Trophoblast cell (in vitro differentiated cells and primary cell): ENCODE data around the gene TRIM50.

Experiments used
- DNase-seq, 2 donors: peaks; one replicate each; pipeline ENCODE4 v3.0.0-alpha.2; 2016
- H2AFZ ChIP-seq: 2 replicates; pipeline ENCODE4 v1.6.1; 2013; ENCODE audit warnings: low read length, moderate library complexity, mild to moderate bottlenecking; ENCODE audit not compliant: insufficient read depth, poor library complexity
- H2AK5ac ChIP-seq: 2 replicates; pipeline ENCODE4 v1.6.1; 2013; ENCODE audit warnings: mild to moderate bottlenecking, low read length
- H2BK120ac ChIP-seq: 2 replicates; pipeline ENCODE4 v1.6.1; 2013; ENCODE audit warnings: low read length, mild to moderate bottlenecking, moderate library complexity; ENCODE audit not compliant: insufficient read depth, poor library complexity
- H2BK12ac ChIP-seq: 2 replicates; pipeline ENCODE4 v1.6.1; 2013; ENCODE audit warnings: mild to moderate bottlenecking, low read length, moderate library complexity
- H2BK5ac ChIP-seq: 2 replicates; pipeline ENCODE4 v1.6.1; 2013; ENCODE audit warnings: low read length, low read depth, moderate library complexity, mild to moderate bottlenecking; ENCODE audit not compliant: poor library complexity
- H3K14ac ChIP-seq: 2 replicates; pipeline ENCODE4 v1.6.1; 2013; ENCODE audit warnings: mild to moderate bottlenecking, low read length
- H3K18ac ChIP-seq: 2 replicates; pipeline ENCODE4 v1.6.1; 2013; ENCODE audit warnings: mild to moderate bottlenecking, low read length
- H3K23ac ChIP-seq: 2 replicates; pipeline ENCODE4 v1.6.1; 2013; ENCODE audit warnings: low read length
- H3K27ac ChIP-seq: 2 replicates; pipeline ENCODE4 v1.5.1; 2013; ENCODE audit warnings: low read depth, mild to moderate bottlenecking, inconsistent platforms, low read length, moderate library complexity
- H3K27me3 ChIP-seq: 2 replicates; pipeline ENCODE4 v1.6.1; 2013; ENCODE audit warnings: inconsistent platforms, mild to moderate bottlenecking, low read length, moderate library complexity; ENCODE audit not compliant: insufficient read depth
- H3K36me3 ChIP-seq, 2 experiments: 1 replicate in 1 of 2; 2 replicates in 1 of 2; pipeline ENCODE4 v1.6.1; 2013; ENCODE audit warnings: low read length in 2 of 2, mild to moderate bottlenecking in 2 of 2, moderate library complexity in 1 of 2; ENCODE audit not compliant: insufficient read depth in 2 of 2, control insufficient read depth in 1 of 2
- H3K4ac ChIP-seq: 2 replicates; pipeline ENCODE4 v1.6.1; 2013; ENCODE audit warnings: low read depth, mild to moderate bottlenecking, low read length, moderate library complexity
- H3K4me1 ChIP-seq, 2 experiments: 1 replicate in 1 of 2; 2 replicates in 1 of 2; pipeline ENCODE4 v1.6.1; 2013; ENCODE audit warnings: low read length in 2 of 2, mild to moderate bottlenecking in 2 of 2, moderate library complexity in 1 of 2; ENCODE audit not compliant: insufficient read depth in 2 of 2, control insufficient read depth in 1 of 2
- H3K4me2 ChIP-seq: 2 replicates; pipeline ENCODE4 v1.6.1; 2013; ENCODE audit warnings: inconsistent platforms, mild to moderate bottlenecking, low read length, moderate library complexity
- H3K4me3 ChIP-seq: 2 replicates; pipeline ENCODE4 v1.5.1; 2013; ENCODE audit warnings: mild to moderate bottlenecking, low read depth, low read length, inconsistent platforms
- H3K79me1 ChIP-seq: one replicate; pipeline ENCODE4 v1.6.1; 2013; ENCODE audit warnings: low read length
- H3K79me2 ChIP-seq: 2 replicates; pipeline ENCODE4 v1.6.1; 2013; ENCODE audit warnings: low read length, mild to moderate bottlenecking; ENCODE audit not compliant: control insufficient read depth, insufficient read depth, poor library complexity
- H3K9ac ChIP-seq: 2 replicates; pipeline ENCODE4 v1.6.1; 2013; ENCODE audit warnings: mild to moderate bottlenecking, low read length
- H3K9me3 ChIP-seq: 2 replicates; pipeline ENCODE4 v1.6.1; 2013; ENCODE audit warnings: low read depth, mild to moderate bottlenecking, control low read depth, inconsistent platforms, low read length; ENCODE audit not compliant: insufficient read depth
- H4K12ac ChIP-seq: 2 replicates; pipeline ENCODE4 v1.6.1; 2013; ENCODE audit warnings: low read depth, mild to moderate bottlenecking, low read length, moderate library complexity
- H4K8ac ChIP-seq: 2 replicates; pipeline ENCODE4 v1.6.1; 2013; ENCODE audit warnings: low read depth, mild to moderate bottlenecking, low read length, moderate library complexity
- H4K91ac ChIP-seq: one replicate; pipeline ENCODE4 v1.6.1; 2013; ENCODE audit warnings: low read depth, mild to moderate bottlenecking, low read length, moderate library complexity
- WGBS: extraction: QIAGEN DNeasy Blood & Tissue Kit; methylation state at CpG from one replicate; pipeline ENCODE4 v1.1.7; 2013; ENCODE audit warnings: missing lambda C conversion rate; ENCODE audit not compliant: insufficient read length, insufficient coverage; ENCODE audit errors: extremely low coverage; 5-methylcytosine and 5-hydroxymethylcytosine counted together

TRIM50 gene

DNA sequence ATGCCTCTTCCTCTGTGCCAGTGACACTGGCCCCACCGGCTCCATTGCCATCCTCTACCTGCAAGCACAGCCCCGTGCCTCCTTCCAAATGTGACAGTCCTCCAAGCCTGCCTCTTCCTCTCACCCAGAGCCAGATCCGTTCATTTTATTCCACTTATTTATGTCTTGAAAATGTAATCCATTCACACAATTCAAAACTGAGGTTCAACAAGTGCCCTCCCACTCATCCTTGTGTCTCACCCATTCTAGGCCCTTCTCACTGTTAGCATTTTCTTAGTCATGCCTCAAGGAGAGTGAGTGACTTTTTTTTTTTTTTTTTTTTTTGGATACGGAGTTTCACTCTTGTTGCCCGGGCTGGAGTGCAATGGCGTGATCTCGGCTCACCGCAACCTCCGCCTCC is 41.7 kb upstream of the TRIM50 start:
- H2BK12ac ChIP-seq = no peak overlapping the region
- H3K27ac ChIP-seq = no peak overlapping the region
- no peaks in the 10 kb centered on the region for H3K9me3 ChIP-seq
- no peak overlapping the region for H3K9ac ChIP-seq
- H3K18ac ChIP-seq = no peak overlapping the region
- no peak overlapping the region for H2BK5ac ChIP-seq
- no peak overlapping the region for H4K12ac ChIP-seq
- no peak overlapping the region for H3K23ac ChIP-seq
- H3K79me2 ChIP-seq = no peaks in the 10 kb centered on the region
- H3K27me3 ChIP-seq = no peaks in the 10 kb centered on the region
- H3K4me2 ChIP-seq = no peak overlapping the region
- H4K91ac ChIP-seq = no peak overlapping the region
- no peak overlapping the region for H2BK120ac ChIP-seq
- no peak overlapping the region for H3K4ac ChIP-seq
- no peaks in the 10 kb centered on the region for H3K4me1 ChIP-seq
- no CpG with 5 or more reads among the region's 9 CpGs for WGBS
- no peak overlapping the region for H2AFZ ChIP-seq
- H3K4me3 ChIP-seq = no peak overlapping the region
- H2AK5ac ChIP-seq = no peak overlapping the region
- no peaks in the 10 kb centered on the region for H3K79me1 ChIP-seq
- H4K8ac ChIP-seq = no peak overlapping the region
- H3K36me3 ChIP-seq = no peaks in the 10 kb centered on the region
- no peak overlapping the region for H3K14ac ChIP-seq
- no peak for DNase-seq

DNA sequence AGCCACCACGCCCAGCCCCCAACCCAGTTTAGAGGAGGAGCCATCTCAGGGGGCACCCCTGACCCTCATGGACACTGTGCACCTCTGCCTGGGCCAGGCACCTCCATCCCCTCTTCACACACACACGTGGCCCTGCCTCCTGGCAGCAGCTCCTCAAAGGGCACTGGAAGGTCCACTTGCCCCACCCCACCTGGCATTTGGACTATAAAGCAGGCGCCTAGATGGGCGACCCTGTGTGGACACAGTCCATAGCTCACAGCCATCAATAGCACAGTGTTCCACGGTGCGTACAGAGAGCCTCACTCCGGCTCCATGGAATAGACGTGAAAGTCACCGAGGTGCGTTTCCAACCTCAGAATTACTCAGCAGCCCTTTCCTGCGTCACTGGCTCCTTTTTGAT is 41.1 kb upstream of the TRIM50 start:
- Histone ChIP-seq H3K9me3 (no peaks in the 10 kb centered on the region), H3K4me1 (no peaks in the 10 kb centered on the region), H2BK5ac (no peak overlapping the region), H3K18ac (no peak overlapping the region), H2AFZ (no peak overlapping the region), H3K79me1 (no peaks in the 10 kb centered on the region), H3K27me3 (no peaks in the 10 kb centered on the region), H4K8ac (no peak overlapping the region), H2BK120ac (no peak overlapping the region), H4K12ac (no peak overlapping the region), H3K4ac (no peak overlapping the region), H3K36me3 (no peaks in the 10 kb centered on the region), H3K9ac (no peak overlapping the region), H3K4me2 (no peak overlapping the region), H2BK12ac (no peak overlapping the region), H3K27ac (no peak overlapping the region), H3K14ac (no peak overlapping the region), H2AK5ac (no peak overlapping the region), H3K79me2 (no peaks in the 10 kb centered on the region), H3K23ac (no peak overlapping the region), H3K4me3 (no peak overlapping the region), H4K91ac (no peak overlapping the region)
- no peak for DNase-seq
- no CpG with 5 or more reads among the region's 11 CpGs for WGBS

DNA sequence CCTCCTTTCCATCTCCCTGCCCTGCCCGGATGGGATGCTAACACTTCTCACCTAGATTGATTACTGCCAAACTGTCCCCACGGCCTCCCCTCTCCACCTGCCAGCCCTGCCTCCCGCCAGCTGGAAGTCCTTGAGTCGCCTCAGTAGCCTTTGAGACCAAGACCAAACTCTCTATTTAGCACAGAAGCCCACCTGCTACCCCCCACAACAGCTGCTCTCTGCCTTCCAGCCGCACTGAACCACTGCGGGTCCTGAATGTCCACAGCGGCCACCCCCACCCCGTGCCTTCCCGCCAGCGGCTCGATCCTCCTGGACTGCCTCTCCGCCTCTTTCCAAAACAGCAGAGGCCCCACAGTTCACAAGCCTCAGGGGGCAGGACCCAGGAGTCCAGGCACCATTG is 39.1 kb upstream of the TRIM50 start:
- Histone ChIP-seq H3K4me2 (no peak overlapping the region), H4K8ac (no peak overlapping the region), H3K27me3 (no peaks in the 10 kb centered on the region), H3K9ac (no peak overlapping the region), H3K27ac (no peak overlapping the region), H3K23ac (no peak overlapping the region), H3K14ac (no peak overlapping the region), H3K79me1 (no peaks in the 10 kb centered on the region), H3K4ac (no peak overlapping the region), H4K12ac (no peak overlapping the region), H4K91ac (no peak overlapping the region), H3K4me3 (no peak overlapping the region), H2BK120ac (no peak overlapping the region), H3K36me3 (no peaks in the 10 kb centered on the region), H2AK5ac (no peak overlapping the region), H3K79me2 (no peaks in the 10 kb centered on the region), H2BK5ac (no peak overlapping the region), H2BK12ac (no peak overlapping the region), H2AFZ (no peak overlapping the region), H3K18ac (no peak overlapping the region), H3K4me1 (no peaks in the 10 kb centered on the region), H3K9me3 (no peaks in the 10 kb centered on the region)
- no peak for DNase-seq
- no CpG with 5 or more reads among the region's 12 CpGs for WGBS

DNA sequence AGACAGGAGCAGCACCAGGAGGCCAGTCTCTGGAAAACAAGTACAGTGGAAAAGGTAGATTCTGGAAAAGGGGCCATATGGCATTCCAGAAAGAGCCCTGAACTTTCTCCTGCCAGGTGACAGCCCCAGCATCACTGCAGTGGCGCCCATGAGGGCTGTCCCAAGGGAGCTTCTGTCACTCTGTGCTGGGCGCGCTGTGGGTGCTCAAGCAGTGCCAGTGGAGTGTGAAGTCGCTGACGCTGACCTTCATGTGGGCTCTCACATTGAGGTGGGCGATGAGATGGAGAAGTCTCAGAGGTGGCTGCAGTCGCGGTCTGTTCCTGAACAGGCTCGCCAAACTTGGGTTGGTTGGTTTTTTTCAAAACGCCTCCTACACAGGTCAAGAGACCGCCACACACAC is 38.2 kb upstream of the TRIM50 start:
- H4K8ac ChIP-seq = no peak overlapping the region
- no peak overlapping the region for H3K4ac ChIP-seq
- no peaks in the 10 kb centered on the region for H3K27me3 ChIP-seq
- no peaks in the 10 kb centered on the region for H3K36me3 ChIP-seq
- no peak overlapping the region for H3K9ac ChIP-seq
- H3K79me2 ChIP-seq = no peaks in the 10 kb centered on the region
- H3K79me1 ChIP-seq = no peaks in the 10 kb centered on the region
- H4K91ac ChIP-seq = no peak overlapping the region
- H2BK5ac ChIP-seq = no peak overlapping the region
- H4K12ac ChIP-seq = no peak overlapping the region
- H3K14ac ChIP-seq = no peak overlapping the region
- H3K9me3 ChIP-seq = no peaks in the 10 kb centered on the region
- no CpG with 5 or more reads among the region's 11 CpGs for WGBS
- no peak overlapping the region for H3K23ac ChIP-seq
- no peak overlapping the region for H3K18ac ChIP-seq
- H3K4me2 ChIP-seq = no peak overlapping the region
- H2AFZ ChIP-seq = no peak overlapping the region
- DNase-seq = no peak
- H2BK120ac ChIP-seq = no peak overlapping the region
- no peak overlapping the region for H2AK5ac ChIP-seq
- no peak overlapping the region for H3K4me3 ChIP-seq
- no peak overlapping the region for H3K27ac ChIP-seq
- no peaks in the 10 kb centered on the region for H3K4me1 ChIP-seq
- H2BK12ac ChIP-seq = no peak overlapping the region
